GM12878 (cell line): ENCODE results near the gene TMEM17. TPM values are rescaled to one million over a fixed set of nuclear protein-coding genes. Genes with fewer than 3 reads are reported as not detected.

Experiments
- ATAC-seq: fragments of 200-7000 bp; cut with Tn5 transposase; 3 replicates; pipeline ENCODE4 v1.9.1; 2020; ENCODE audit warnings: mild to moderate bottlenecking, moderate library complexity
- BruUV-seq: library from RNA; stranded (reverse); fragments of 400-500 nt; replicated peaks from 2 replicates; lab custom pipeline; 2021; lab: Mats Ljungman, UMichigan
- CTCF ChIA-PET: fragments of 300-600 bp; sonication (Branson Sonifier 250); formaldehyde crosslinking; extraction: SDS; loops from one replicate; lab custom pipeline; 2021; ENCODE audit warnings: inconsistent platforms; lab: Yijun Ruan, JAX
- POLR2A ChIA-PET: fragments of 350-600 bp; formaldehyde crosslinking; extraction: SDS; loops from one replicate; lab custom pipeline; 2021; ENCODE audit warnings: inconsistent platforms; lab: Charles Lee
- RAD21 ChIA-PET: fragments of 300-600 bp; sonication (Branson Sonifier 250); formaldehyde crosslinking; loops from one replicate; lab custom pipeline; 2023; ENCODE audit warnings: antibody characterized with exemption; ENCODE audit not compliant: unreplicated experiment; lab: Charles Lee
- SMC1A ChIA-PET: fragments of 300-600 bp; sonication (Branson Sonifier 250); formaldehyde crosslinking; loops from one replicate; lab custom pipeline; 2023; ENCODE audit not compliant: unreplicated experiment, uncharacterized antibody; lab: Charles Lee
- DNase-seq: peaks from one replicate; pipeline ENCODE4 v3.0.0-alpha.2; 2011; ENCODE audit warnings: low read depth, low spot score
- FAIRE-seq: peaks from 3 replicates; lab custom pipeline; 2011; peaks lifted over from hg19 to GRCh38; lab: Jason Lieb, UNC
- H2AFZ ChIP-seq: 2 replicates; pipeline ENCODE4 v1.6.0; 2011; ENCODE audit warnings: low read depth, low read length, control low read depth; ENCODE audit not compliant: control insufficient read depth
- H3K27ac ChIP-seq: 2 replicates; pipeline ENCODE4 v1.5.1; 2011; ENCODE audit warnings: control low read depth; ENCODE audit not compliant: control insufficient read depth, insufficient read depth
- H3K27me3 ChIP-seq, 2 experiments: replicated peaks in 1 of 2; 2 replicates each; pipeline versions ENCODE4 v1.6.0 to v1.6.1; 2011; ENCODE audit warnings: low read length in 1 of 2; ENCODE audit not compliant: control insufficient read depth in 2 of 2, insufficient read depth in 2 of 2
- H3K36me3 ChIP-seq, 2 experiments: 2 replicates each; pipeline ENCODE4 v1.5.1; 2011; ENCODE audit warnings: low read length in 1 of 2; ENCODE audit not compliant: control insufficient read depth in 2 of 2, insufficient read depth in 2 of 2
- H3K4me1 ChIP-seq: 2 replicates; pipeline ENCODE4 v1.6.1; 2011; ENCODE audit warnings: mild to moderate bottlenecking, low read length, moderate library complexity, mixed read lengths; ENCODE audit not compliant: control insufficient read depth, insufficient read depth
- H3K4me2 ChIP-seq: 2 replicates; pipeline ENCODE4 v1.6.0; 2011; ENCODE audit warnings: control low read depth; ENCODE audit not compliant: control insufficient read depth, insufficient read depth
- H3K4me3 ChIP-seq: fragments of 200-600 bp; sonication (generic); 2 replicates; pipeline ENCODE4 v1.5.1; 2016
- H3K79me2 ChIP-seq: 2 replicates; pipeline ENCODE4 v1.6.0; 2011; ENCODE audit warnings: low read length; ENCODE audit not compliant: control insufficient read depth, insufficient read depth
- H3K9ac ChIP-seq: 2 replicates; pipeline ENCODE4 v1.8.0; 2011; ENCODE audit warnings: low read length, control low read depth, mixed read lengths; ENCODE audit not compliant: control insufficient read depth, insufficient read depth
- H3K9me3 ChIP-seq: replicated peaks from 3 replicates; pipeline ENCODE4 v1.5.1; 2011; ENCODE audit warnings: mild to moderate bottlenecking, low read length; ENCODE audit not compliant: control insufficient read depth, insufficient read depth
- H4K20me1 ChIP-seq: 2 replicates; pipeline ENCODE4 v1.6.0; 2011; ENCODE audit not compliant: control insufficient read depth, insufficient read depth
- ASH2L ChIP-seq: fragments of 300-600, 200-600 bp; sonication (generic); IDR thresholded peaks from 2 replicates; pipeline ENCODE4 v1.6.1; 2017; ENCODE audit warnings: low read depth, mild to moderate bottlenecking, borderline replicate concordance
- CREB1 ChIP-seq: IDR thresholded peaks from 2 replicates; pipeline ENCODE4 v1.6.1; 2012; ENCODE audit warnings: low read depth, mild to moderate bottlenecking, inconsistent platforms
- EP300 ChIP-seq, 2 experiments: fragments of 150-350 bp in 1 of 2; IDR thresholded peaks; 2 replicates each; pipeline ENCODE4 v1.6.1; 2011 to 2012; ENCODE audit warnings: low read depth in 2 of 2, low read length in 2 of 2, borderline replicate concordance in 1 of 2, improper control_type of control experiment in 1 of 2, inconsistent platforms in 1 of 2; ENCODE audit not compliant: control insufficient read depth in 1 of 2
- MYB ChIP-seq: fragments of 150-350 bp; IDR thresholded peaks from 2 replicates; pipeline ENCODE4 v1.6.1; 2014; ENCODE audit warnings: mild to moderate bottlenecking, low read depth, low read length, borderline replicate concordance
- POLR2A ChIP-seq: IDR thresholded peaks from 2 replicates; pipeline ENCODE4 v1.6.1; 2011; ENCODE audit warnings: low read depth, mild to moderate bottlenecking, low read length
- RCOR1 ChIP-seq: conservative IDR thresholded peaks from 2 replicates; pipeline ENCODE4 v1.6.1; 2012; ENCODE audit warnings: low read depth, low read length, improper control_type of control experiment
- TARDBP ChIP-seq: IDR thresholded peaks from 2 replicates; pipeline ENCODE4 v1.6.1; 2016; ENCODE audit warnings: borderline replicate concordance
- WRNIP1 ChIP-seq: IDR thresholded peaks from 2 replicates; pipeline ENCODE4 v1.6.1; 2011; ENCODE audit warnings: low read depth, low read length, improper control_type of control experiment, borderline replicate concordance
- ZNF274 ChIP-seq: IDR thresholded peaks from one replicate; pipeline ENCODE4 v1.8.0; 2011; ENCODE audit not compliant: insufficient read length, insufficient read depth
- ZNF384 ChIP-seq: IDR thresholded peaks from 2 replicates; pipeline ENCODE4 v1.6.1; 2012; ENCODE audit warnings: low read depth, mild to moderate bottlenecking, low read length, improper control_type of control experiment, borderline replicate concordance
- WGBS: methylation state at CpG from one replicate; pipeline ENCODE4 v1.1.6; 2016; ENCODE audit warnings: low lambda C conversion rate; ENCODE audit not compliant: insufficient replicate concordance, insufficient coverage; ENCODE audit errors: missing lambda C conversion rate; 5-methylcytosine and 5-hydroxymethylcytosine counted together
- in situ Hi-C: fragments of 300-500 bp; cut with MboI; formaldehyde crosslinking; loops from 9 replicates; pipeline ENCODE4 v1.14.3; 2018; ENCODE audit warnings: mixed read lengths
- intact Hi-C: fragments of 100-400 bp; cut with micrococcal nuclease; formaldehyde crosslinking; loops from one replicate; pipeline ENCODE4 v1.14.2; 2022; ENCODE audit not compliant: unreplicated experiment
- polyA plus RNA-seq, 11 experiments: library from polyadenylated mRNA; depleted of rRNA in 4 of 11; unstranded in 6 of 11; stranded (reverse) in 5 of 11; fragments of >200 nt; fragmentation: Nextera tagmentation in 4 of 11; fragmentation: Illumina TruSeq in 1 of 11; extraction: Ambion mirVana in 4 of 11; extraction: Trizol in 1 of 11; gene quantifications; 1 replicate in 1 of 11; 2 replicates in 10 of 11; pipeline versions ENCODE4 v1.2.1 to v1.2.3, GENCODE V29; 2011 to 2016; ENCODE audit warnings: inconsistent platforms in 2 of 11, missing spikeins in 2 of 11, low read depth in 1 of 11
- total RNA-seq, 4 experiments: library from RNA; depleted of rRNA in 3 of 4; stranded (reverse); fragments of >200 nt in 3 of 4; fragmentation: Illumina TruSeq in 1 of 4; extraction: Trizol in 1 of 4; gene quantifications; 2 replicates each; pipeline versions ENCODE4 v1.2.1 to v1.2.3, GENCODE V29; 2013 to 2021
- TF ChIP-seq, protein P1 (sequence below): fragments of 450-650 bp; IDR thresholded peaks from 2 replicates; pipeline ENCODE4 v1.6.1; 2017; ENCODE audit warnings: mild to moderate bottlenecking, low read depth, inconsistent platforms; ENCODE audit not compliant: poor library complexity, severe bottlenecking

The TMEM17 gene
- total and polyA plus RNA-seq, 10 of the 15 experiments (the other 5 are each of a cell fraction or from before 2014, with no cell fraction given): 0.87 to 2.6 (median 1.4) TPM

DNA sequence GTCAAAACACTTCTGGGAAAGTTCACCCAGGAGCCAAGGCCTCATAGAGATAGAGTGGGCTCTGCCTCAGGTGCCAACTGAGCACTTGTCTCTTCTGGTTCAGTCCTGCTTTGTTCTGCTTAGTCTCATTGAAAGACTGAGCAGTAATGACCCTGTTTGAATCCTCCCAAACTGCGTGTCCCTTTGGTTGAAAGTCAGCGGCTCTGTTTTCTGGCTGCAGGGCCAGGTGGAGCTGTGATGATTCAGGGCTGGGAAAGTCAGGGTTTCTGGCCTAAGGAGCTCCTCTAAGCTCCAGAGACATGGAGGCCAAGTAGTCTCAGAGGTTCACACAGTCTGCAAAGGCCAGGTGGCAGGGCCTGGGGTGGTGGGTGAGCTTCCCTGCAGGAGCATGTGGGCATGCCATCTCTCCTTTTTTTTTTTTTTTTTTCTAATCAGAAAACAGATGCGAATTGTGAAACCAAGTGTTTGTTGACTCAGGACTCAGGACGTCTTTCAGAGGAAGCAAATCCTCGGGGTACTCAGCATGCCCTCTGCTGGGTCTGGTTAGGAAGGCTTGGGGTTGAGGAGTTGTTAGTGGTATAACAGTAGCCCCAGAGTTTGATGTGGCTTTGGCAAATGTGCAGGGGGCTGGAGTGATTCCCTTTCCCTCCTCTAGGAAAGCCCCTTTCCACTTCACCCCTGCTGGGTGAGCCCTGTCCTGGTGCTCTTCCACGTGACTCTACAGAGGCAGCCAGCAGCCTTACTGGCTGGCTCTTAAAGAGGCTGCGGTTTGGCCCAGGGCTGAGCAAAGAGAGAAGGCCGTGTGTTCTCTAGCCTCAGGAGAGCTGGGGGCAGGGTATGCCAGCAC lies 38.3 kb downstream of the TMEM17 start:
- in situ Hi-C loops (loop anchor here (25.0 kb wide), 1 partner anchor 1020 kb away; no protein-coding TSS in a partner anchor), intact Hi-C loops (no loop called here)
- no peak; the same call in 2 of the 3 replicates for ATAC-seq
- no peak overlapping the region for H3K9ac ChIP-seq
- H3K4me3 ChIP-seq: no peak overlapping the region
- H4K20me1 ChIP-seq: no peaks in the 10 kb centered on the region
- H2AFZ ChIP-seq: peak overlapping the region; percentile 24; the same call in 1 of the 2 replicates
- 66% methylated on average over 8 of the region's 8 CpGs for WGBS
- CTCF ChIA-PET: interaction anchor here (0.6 to 3.3 kb wide), 6 partner anchors 10 to 308 kb away, joined by 3 to 17 read pairs (median 4); no protein-coding TSS in a partner anchor
- no peaks in the 10 kb centered on the region for H3K36me3 ChIP-seq
- no peak overlapping the region; the same call in 1 of the 2 replicates for H3K27ac ChIP-seq
- H3K4me1 ChIP-seq: peaks cover 4% of the 10 kb centered on the region
- no peaks in the 10 kb centered on the region for H3K79me2 ChIP-seq
- no peaks in the 10 kb centered on the region; a peak in 1 of 4 replicates for H3K27me3 ChIP-seq
- POLR2A ChIA-PET: no interaction called here
- TF ChIP-seq CREB1: no peak
- TF ChIP-seq MYB: no peak
- TF ChIP-seq, protein P1, sequence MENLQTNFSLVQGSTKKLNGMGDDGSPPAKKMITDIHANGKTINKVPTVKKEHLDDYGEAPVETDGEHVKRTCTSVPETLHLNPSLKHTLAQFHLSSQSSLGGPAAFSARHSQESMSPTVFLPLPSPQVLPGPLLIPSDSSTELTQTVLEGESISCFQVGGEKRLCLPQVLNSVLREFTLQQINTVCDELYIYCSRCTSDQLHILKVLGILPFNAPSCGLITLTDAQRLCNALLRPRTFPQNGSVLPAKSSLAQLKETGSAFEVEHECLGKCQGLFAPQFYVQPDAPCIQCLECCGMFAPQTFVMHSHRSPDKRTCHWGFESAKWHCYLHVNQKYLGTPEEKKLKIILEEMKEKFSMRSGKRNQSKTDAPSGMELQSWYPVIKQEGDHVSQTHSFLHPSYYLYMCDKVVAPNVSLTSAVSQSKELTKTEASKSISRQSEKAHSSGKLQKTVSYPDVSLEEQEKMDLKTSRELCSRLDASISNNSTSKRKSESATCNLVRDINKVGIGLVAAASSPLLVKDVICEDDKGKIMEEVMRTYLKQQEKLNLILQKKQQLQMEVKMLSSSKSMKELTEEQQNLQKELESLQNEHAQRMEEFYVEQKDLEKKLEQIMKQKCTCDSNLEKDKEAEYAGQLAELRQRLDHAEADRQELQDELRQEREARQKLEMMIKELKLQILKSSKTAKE: no peak
- no peak for TF ChIP-seq ASH2L
- TF ChIP-seq WRNIP1: no peak
- no peak for TF ChIP-seq ZNF384
- TF ChIP-seq ZNF274: no peak
- TF ChIP-seq RCOR1: no peak
- TF ChIP-seq EP300 (IDR thresholded peaks at IDR 0.05; ENCODE audit: borderline replicate concordance in 1 of 2, control insufficient read depth in 1 of 2, low read depth in 2 of 2, low read length in 2 of 2): no peak
- no peak for TF ChIP-seq POLR2A
- no peak for TF ChIP-seq TARDBP
- RAD21 ChIA-PET: interaction anchor here (1.3 to 4.3 kb wide), 3 partner anchors 11 to 308 kb away, joined by 3 to 23 read pairs (median 3); no protein-coding TSS in a partner anchor
- SMC1A ChIA-PET: interaction anchor here (0.6 to 3.6 kb wide), 4 partner anchors 11 to 1665 kb away, joined by 3 to 14 read pairs (median 6); no protein-coding TSS in a partner anchor
- no peak for FAIRE-seq
- no peak for DNase-seq
- no peak overlapping the region for H3K4me2 ChIP-seq
- BruUV-seq: no TSS peak
- no peaks in the 10 kb centered on the region for H3K9me3 ChIP-seq
